A549 (cell line): ENCODE results near the gene TIGD6. TPM values are rescaled to one million over a fixed set of nuclear protein-coding genes. Genes with fewer than 3 reads are reported as not detected.

Source experiments
- ATAC-seq, 2 experiments: fragments of 200-7000 bp in 1 of 2; fragments of >200 bp in 1 of 2; cut with Nextera tagmentation in 1 of 2; cut with Tn5 transposase in 1 of 2; 3 replicates each; pipeline versions ENCODE4 v1.8.0 to v1.9.1; 2018 to 2020; ENCODE audit warnings: mild to moderate bottlenecking in 1 of 2, moderate library complexity in 1 of 2
- CTCF ChIA-PET: fragments of 300-600 bp; sonication (Branson Sonifier 250); formaldehyde crosslinking; extraction: SDS; loops from one replicate; lab custom pipeline; 2021; ENCODE audit warnings: antibody characterized with exemption, inconsistent platforms; lab: Yijun Ruan, JAX
- POLR2A ChIA-PET: fragments of 350-600 bp; formaldehyde crosslinking; extraction: SDS; loops from one replicate; lab custom pipeline; 2021; ENCODE audit warnings: antibody characterized with exemption, inconsistent platforms; lab: Yijun Ruan, JAX
- DNase-seq, 2 experiments: peaks; one replicate each; pipeline versions ENCODE4 v3.0.0 to v3.0.0-alpha.2; 2011 to 2016; ENCODE audit warnings: low read depth in 1 of 2, low spot score in 1 of 2
- FAIRE-seq: peaks from 2 replicates; lab custom pipeline; 2011; peaks lifted over from hg19 to GRCh38; lab: Jason Lieb, UNC
- H3K27ac ChIP-seq, 2 experiments: fragments of >200 bp; sonication (Bioruptor Twin); formaldehyde crosslinking; 3 replicates each; pipeline ENCODE4 v1.5.1; 2016 to 2017
- H3K4me1 ChIP-seq: fragments of >200 bp; sonication (Bioruptor Twin); formaldehyde crosslinking; 3 replicates; pipeline ENCODE4 v1.6.1; 2016
- H3K4me2 ChIP-seq: fragments of >200 bp; sonication (Bioruptor Twin); formaldehyde crosslinking; 3 replicates; pipeline ENCODE4 v1.6.1; 2016
- H3K4me3 ChIP-seq: fragments of >200 bp; sonication (Bioruptor Twin); formaldehyde crosslinking; 3 replicates; pipeline ENCODE4 v1.5.1; 2016
- H3K9me3 ChIP-seq: fragments of >200 bp; sonication (Bioruptor Twin); formaldehyde crosslinking; 3 replicates; pipeline ENCODE4 v1.6.1; 2016
- ATOH8 ChIP-seq: fragments of 250-450 bp; sonication (Bioruptor Pico); IDR thresholded peaks from 2 replicates; pipeline ENCODE4 v1.5.0; 2020; ENCODE audit warnings: low read depth, mild to moderate bottlenecking, moderate library complexity
- BHLHE40 ChIP-seq: IDR thresholded peaks from 2 replicates; pipeline ENCODE4 v1.6.1; 2012; ENCODE audit warnings: low read depth, low read length, inconsistent platforms
- CBX2 ChIP-seq: fragments of 200-600 bp; sonication (generic); IDR thresholded peaks from 2 replicates; pipeline ENCODE4 v1.6.1; 2016; ENCODE audit warnings: low read depth, mild to moderate bottlenecking, borderline replicate concordance
- CBX8 ChIP-seq: fragments of 200-600 bp; sonication (generic); IDR thresholded peaks from 2 replicates; pipeline ENCODE4 v1.6.1; 2016
- CEBPB ChIP-seq, 2 experiments: fragments of >200 bp in 1 of 2; sonication (Bioruptor Twin) in 1 of 2; formaldehyde crosslinking in 1 of 2; IDR thresholded peaks; 2 replicates each; pipeline ENCODE4 v1.6.1; 2012 to 2016
- CTCF ChIP-seq: fragments of >200 bp; sonication (Bioruptor Twin); formaldehyde crosslinking; IDR thresholded peaks from 3 replicates; pipeline ENCODE4 v1.5.1; 2016
- E2F6 ChIP-seq: IDR thresholded peaks from 2 replicates; pipeline ENCODE4 v1.6.1; 2012; ENCODE audit warnings: low read depth, borderline replicate concordance
- FOSB ChIP-seq: fragments of 250-450 bp; sonication (Bioruptor Pico); IDR thresholded peaks from 2 replicates; pipeline ENCODE4 v1.5.0; 2020; ENCODE audit warnings: mild to moderate bottlenecking, moderate library complexity
- FOXS1 ChIP-seq: fragments of 250-450 bp; sonication (Bioruptor Pico); IDR thresholded peaks from 2 replicates; pipeline ENCODE4 v1.5.0; 2020; ENCODE audit warnings: mild to moderate bottlenecking, moderate library complexity
- GATA3 ChIP-seq: IDR thresholded peaks from 2 replicates; pipeline ENCODE4 v1.6.1; 2012; ENCODE audit warnings: borderline replicate concordance
- HES2 ChIP-seq: fragments of >200 bp; sonication (Bioruptor Twin); formaldehyde crosslinking; IDR thresholded peaks from 2 replicates; pipeline ENCODE4 v1.6.1; 2016
- HOXA7 ChIP-seq: fragments of 250-450 bp; sonication (Bioruptor Pico); IDR thresholded peaks from 2 replicates; pipeline ENCODE4 v1.5.0; 2020; ENCODE audit warnings: mild to moderate bottlenecking, moderate library complexity
- HOXB5 ChIP-seq: fragments of 250-450 bp; sonication (Bioruptor Pico); IDR thresholded peaks from 2 replicates; pipeline ENCODE4 v1.5.0; 2020; ENCODE audit warnings: mild to moderate bottlenecking, moderate library complexity
- JUNB ChIP-seq: fragments of >200 bp; sonication (Bioruptor Twin); formaldehyde crosslinking; IDR thresholded peaks from 2 replicates; pipeline ENCODE4 v1.6.1; 2016
- KDM5A ChIP-seq: fragments of 200-600 bp; sonication (generic); IDR thresholded peaks from 2 replicates; pipeline ENCODE4 v1.6.1; 2016; ENCODE audit warnings: antibody characterized with exemption, mild to moderate bottlenecking
- MAFK ChIP-seq: fragments of 450-650 bp; IDR thresholded peaks from 2 replicates; pipeline ENCODE4 v1.6.1; 2014; ENCODE audit not compliant: partially characterized antibody
- NFE2L2 ChIP-seq: fragments of 150-350 bp; conservative IDR thresholded peaks from 2 replicates; pipeline ENCODE4 v1.6.1; 2014; ENCODE audit warnings: low read length
- NR3C1 ChIP-seq: fragments of >200 bp; sonication (Bioruptor Twin); formaldehyde crosslinking; IDR thresholded peaks from 3 replicates; pipeline ENCODE4 v1.6.1; 2017
- RAD21 ChIP-seq, 2 experiments: fragments of >200 bp in 1 of 2; sonication (Bioruptor Twin) in 1 of 2; formaldehyde crosslinking in 1 of 2; IDR thresholded peaks in 1 of 2; conservative IDR thresholded peaks in 1 of 2; 2 replicates in 1 of 2; 3 replicates in 1 of 2; pipeline ENCODE4 v1.6.1; 2012 to 2018; ENCODE audit warnings: inconsistent platforms in 1 of 2
- RARB ChIP-seq: fragments of 250-450 bp; sonication (Bioruptor Pico); IDR thresholded peaks from 2 replicates; pipeline ENCODE4 v1.8.0; 2021; ENCODE audit warnings: mild to moderate bottlenecking, moderate library complexity
- RCOR1 ChIP-seq: fragments of 150-350 bp; IDR thresholded peaks from 2 replicates; pipeline ENCODE4 v1.6.1; 2014; ENCODE audit warnings: antibody characterized with exemption, low read length, low read depth
- TFCP2L1 ChIP-seq: fragments of 250-450 bp; sonication (Bioruptor Pico); IDR thresholded peaks from 2 replicates; pipeline ENCODE4 v1.5.0; 2021; ENCODE audit warnings: mild to moderate bottlenecking
- ZNF302 ChIP-seq: fragments of 250-450 bp; sonication (Bioruptor Pico); IDR thresholded peaks from 2 replicates; pipeline ENCODE4 v1.9.0; 2021; ENCODE audit warnings: inconsistent platforms, mild to moderate bottlenecking, moderate library complexity
- WGBS: methylation state at CpG from one replicate; pipeline ENCODE4 v1.1.6; 2017; ENCODE audit errors: missing lambda C conversion rate; 5-methylcytosine and 5-hydroxymethylcytosine counted together
- polyA plus RNA-seq, 4 experiments: library from polyadenylated mRNA; depleted of rRNA in 3 of 4; stranded (reverse); fragments of >200 nt; fragmentation: RNase III in 1 of 4; extraction: RNeasy Plus Mini Kit Qiagen cat#74134 plus additional on column Dnase treatment in 1 of 4; gene quantifications; 2 replicates in 3 of 4; 3 replicates in 1 of 4; pipeline ENCODE4 v1.2.3, GENCODE V29; 2011 to 2017

Gene TIGD6
- polyA plus RNA-seq, 2 of the 4 experiments (the other 2 are of a cell fraction), result 4.3 to 7.3 TPM

GRCh38 chr5:150017226-150018005, 17.0 kb upstream of the TIGD6 start:
- WGBS, result 47% methylated on average over 6 of the region's 6 CpGs
- POLR2A ChIA-PET, result no interaction called here
- no peak overlapping the region for H3K4me3 ChIP-seq

GRCh38 chr5:150016537-150016936, 16.1 kb upstream of the TIGD6 start:
- ATAC-seq (no peak), FAIRE-seq (no peak), DNase-seq (no peak)
- ChIA-PET CTCF (interaction anchor here (0.6 to 1.0 kb wide), 2 partner anchors 166 to 424 kb away, joined by 3 read pairs; no protein-coding TSS in a partner anchor), POLR2A (no interaction called here)
- H3K9me3 ChIP-seq, result peaks cover 18% of the 10 kb centered on the region
- no peak overlapping the region for H3K4me3 ChIP-seq
- no peak overlapping the region for H3K4me2 ChIP-seq
- no peak overlapping the region for H3K27ac ChIP-seq
- peaks cover 13% of the 10 kb centered on the region for H3K4me1 ChIP-seq
- TF ChIP-seq RCOR1 (no peak), NR3C1 (no peak), ATOH8 (no peak)

More at GRCh38 chr5:150017226-150018005, 17.0 kb upstream of the TIGD6 start:
- FAIRE-seq (no peak), DNase-seq (peak in 1 of 2 experiments; percentile 12), ATAC-seq (peak in 1 of 2 experiments; percentile 42; a peak in 2 of 6 replicates)
- Histone ChIP-seq H3K4me1 (peaks cover 22% of the 10 kb centered on the region), H3K27ac (no peak overlapping the region), H3K4me2 (0 out of 3 replicates have a peak overlapping the region, but pooled peaks have one; percentile 15), H3K9me3 (peaks cover 18% of the 10 kb centered on the region)
- CTCF ChIA-PET, result interaction anchor here (0.6 to 1.3 kb wide), 6 partner anchors 11 to 336 kb away, joined by 3 to 4 read pairs (median 4); no protein-coding TSS in a partner anchor
- TF ChIP-seq CTCF, result no peak
- no peak for TF ChIP-seq BHLHE40
- no peak; the same call in 1 of the 2 replicates for TF ChIP-seq GATA3
- no peak for TF ChIP-seq CBX8
- no peak for TF ChIP-seq CEBPB (IDR thresholded peaks at IDR 0.05)
- no peak for TF ChIP-seq RARB (CRISPR knock-in tag)
- no peak for TF ChIP-seq FOXS1 (CRISPR knock-in tag)
- TF ChIP-seq FOSB (CRISPR knock-in tag), result no peak
- no peak for TF ChIP-seq RAD21 (conservative IDR thresholded peaks at IDR 0.05 in 1 of 2, IDR thresholded peaks at IDR 0.05 in 1 of 2)
- no peak for TF ChIP-seq JUNB
- no peak for TF ChIP-seq MAFK
- no peak for TF ChIP-seq CBX2
- TF ChIP-seq TFCP2L1, result no peak
- TF ChIP-seq HOXA7, result no peak
- TF ChIP-seq NFE2L2, result no peak
- TF ChIP-seq ATOH8, result no peak

- 96% methylated on average over 3 of the region's 3 CpGs for WGBS
- no peak for FAIRE-seq
- CTCF ChIA-PET, result interaction anchor here (1.0 kb wide), 1 partner anchor 163 kb away, joined by 3 read pairs; no protein-coding TSS in a partner anchor
Observed at GRCh38 chr5:150015415-150015814, 15.0 kb upstream of the TIGD6 start.

More at GRCh38 chr5:150015415-150015814, 15.0 kb upstream of the TIGD6 start:
- H3K27ac ChIP-seq, result no peak overlapping the region
- ATAC-seq (no peak), DNase-seq (no peak)
- TF ChIP-seq RCOR1 (no peak), NR3C1 (no peak), ZNF302 (no peak), HES2 (no peak), HOXA7 (no peak), CBX8 (no peak), E2F6 (no peak), KDM5A (no peak), HOXB5 (CRISPR knock-in tag) (no peak)
- no peak overlapping the region for H3K4me3 ChIP-seq
- peaks cover 18% of the 10 kb centered on the region for H3K9me3 ChIP-seq
- POLR2A ChIA-PET, result no interaction called here
- H3K4me2 ChIP-seq, result no peak overlapping the region
- peaks cover 8% of the 10 kb centered on the region; the same call in 2 of the 3 replicates for H3K4me1 ChIP-seq
